Fibroblast of lung (primary cell): Measurements from ENCODE around the gene CAPZA3. TPM values are rescaled to one million over a fixed set of nuclear protein-coding genes. Genes with fewer than 3 reads are reported as not detected.
"Not testable (repeated sequence)": the region's sequence is repeated elsewhere in the genome, so short reads cannot be mapped to it uniquely, and the experiment has no call there.

Experiments used
- DNase-seq, 2 donors: peaks; one replicate each; pipeline versions ENCODE4 v3.0.0 to v3.0.0-alpha.2; 2010; ENCODE audit warnings: low read depth in 2 of 2
- H2AFZ ChIP-seq: 2 replicates; pipeline ENCODE4 v1.5.1; 2012; ENCODE audit warnings: low read length, control low read depth, inconsistent platforms
- H3K27ac ChIP-seq: 2 replicates; pipeline ENCODE4 v1.5.1; 2011; ENCODE audit warnings: low read length, control low read depth; ENCODE audit not compliant: insufficient read depth
- H3K27me3 ChIP-seq: 2 replicates; pipeline ENCODE4 v1.5.1; 2011; ENCODE audit warnings: mild to moderate bottlenecking, low read length; ENCODE audit not compliant: control insufficient read depth, insufficient read depth
- H3K36me3 ChIP-seq: 2 replicates; pipeline ENCODE4 v1.5.1; 2011; ENCODE audit warnings: low read length; ENCODE audit not compliant: control insufficient read depth, insufficient read depth
- H3K4me1 ChIP-seq: 2 replicates; pipeline ENCODE4 v1.5.1; 2011; ENCODE audit warnings: low read length; ENCODE audit not compliant: control insufficient read depth, insufficient read depth; ENCODE audit errors: extremely low read depth
- H3K4me2 ChIP-seq: 2 replicates; pipeline ENCODE4 v1.5.1; 2011; ENCODE audit warnings: low read length, control low read depth; ENCODE audit not compliant: insufficient read depth; ENCODE audit errors: extremely low read depth
- H3K4me3 ChIP-seq, 4 experiments: fragments of 200-600 bp in 1 of 4; sonication (generic) in 1 of 4; replicated peaks in 1 of 4; 2 replicates each; pipeline ENCODE4 v1.5.1; 2011 to 2016; ENCODE audit warnings: low read length in 4 of 4, low read depth in 3 of 4, mild to moderate bottlenecking in 3 of 4, control low read depth in 2 of 4, inconsistent platforms in 1 of 4, mixed read lengths in 1 of 4; ENCODE audit not compliant: insufficient read depth in 1 of 4; ENCODE audit errors: control extremely low read depth in 1 of 4
- H3K79me2 ChIP-seq: 2 replicates; pipeline ENCODE4 v1.5.1; 2012; ENCODE audit warnings: mild to moderate bottlenecking, low read length, inconsistent platforms; ENCODE audit not compliant: control insufficient read depth, insufficient read depth
- H3K9ac ChIP-seq: 2 replicates; pipeline ENCODE4 v1.5.1; 2011; ENCODE audit warnings: mild to moderate bottlenecking, low read length, control low read depth; ENCODE audit not compliant: insufficient read depth
- H3K9me3 ChIP-seq: 2 replicates; pipeline ENCODE4 v1.5.1; 2012; ENCODE audit warnings: low read depth, low read length; ENCODE audit not compliant: control insufficient read depth, insufficient read depth
- H4K20me1 ChIP-seq: 2 replicates; pipeline ENCODE4 v1.5.1; 2011; ENCODE audit warnings: low read length; ENCODE audit not compliant: control insufficient read depth, insufficient read depth; ENCODE audit errors: extremely low read depth
- CTCF ChIP-seq, 2 donors: IDR thresholded peaks in 1 of 2; conservative IDR thresholded peaks in 1 of 2; 1 replicate in 1 of 2; 2 replicates in 1 of 2; pipeline ENCODE4 v1.5.1; 2011 to 2012; ENCODE audit warnings: low read length in 2 of 2, control low read depth in 1 of 2, inconsistent platforms in 1 of 2, low read depth in 1 of 2, mild to moderate bottlenecking in 1 of 2
- EZH2 ChIP-seq: IDR thresholded peaks from 2 replicates; pipeline ENCODE4 v1.5.1; 2012; ENCODE audit warnings: low read length, control low read depth, mild to moderate bottlenecking; ENCODE audit errors: missing control alignments
- polyA plus RNA-seq, 2 donors: library from polyadenylated mRNA; depleted of rRNA in 1 of 2; stranded (reverse) in 1 of 2; unstranded in 1 of 2; fragments of >200 nt; gene quantifications; 2 replicates each; pipeline ENCODE4 v1.2.1, GENCODE V29; 2011 to 2012; ENCODE audit warnings: missing spikeins in 1 of 2
- total RNA-seq: library from RNA; depleted of rRNA; stranded (reverse); fragments of >200 nt; gene quantifications from 2 replicates; pipeline ENCODE4 v1.2.1, GENCODE V29; 2014

CAPZA3 gene
- total and polyA plus RNA-seq, 2 donors (not counting 1 experiment from before 2014, with no cell fraction given): not detected

- Histone ChIP-seq H3K36me3 (no peaks in the 10 kb centered on the region), H3K9ac (no peak overlapping the region), H3K4me2 (no peak overlapping the region), H3K9me3 (no peaks in the 10 kb centered on the region), H3K27ac (no peak overlapping the region), H3K4me3 (no peak overlapping the region), H4K20me1 (no peaks in the 10 kb centered on the region), H3K27me3 (no peaks in the 10 kb centered on the region), H3K4me1 (no peaks in the 10 kb centered on the region), H2AFZ (no peak overlapping the region), H3K79me2 (no peaks in the 10 kb centered on the region)
- DNase-seq: no peak
- TF ChIP-seq EZH2 (no peak), CTCF (conservative IDR thresholded peaks at IDR 0.05 in 1 of 2, IDR thresholded peaks at IDR 0.05 in 1 of 2; ENCODE audit: low read depth in 1 of 2, low read length in 2 of 2) (no peak)
Observed at GRCh38 chr12:18782827-18783226, 44.9 kb downstream of the CAPZA3 start.

- H3K4me2 ChIP-seq, DNase-seq, H2AFZ ChIP-seq, H3K4me3 ChIP-seq, H3K27me3 ChIP-seq, H3K79me2 ChIP-seq, H3K36me3 ChIP-seq, H4K20me1 ChIP-seq, H3K27ac ChIP-seq, H3K9ac ChIP-seq, H3K4me1 ChIP-seq, H3K9me3 ChIP-seq: not testable (repeated sequence)
Observed at GRCh38 chr12:18785465-18785864, 47.5 kb downstream of the CAPZA3 start.

Other genes with a start within 250 kb of the CAPZA3 start
- not detected in 2 replicates for gene PLCZ1, start 107 bp upstream of the CAPZA3 start, total RNA-seq
- gene PLCZ1, start 107 bp upstream of the CAPZA3 start, polyA plus RNA-seq: not detected in 2 replicates